Measurements from ENCODE around the gene ETS2.
A peak's percentile ranks its signal among the peaks of the same experiment; 100 is the strongest.

ETS2 gene

GRCh38 chr21:38805328-38806152 lies at the start of gene ETS2:
TSS of gene ETS2 (plus strand) at chr21:38805929. CDS start at chr21:38810035, 4,106 bp downstream.
- peak; percentile 91 to 93 for DNase-seq

GRCh38 chr21:38756746-38757145 lies 49.0 kb upstream of the ETS2 start:
- DNase-seq, result no peak

- DNase-seq, result no peak
These were observed 47.1 kb upstream of the ETS2 start for GRCh38 chr21:38758501-38759214.

GRCh38 chr21:38759413-38759812 lies 46.3 kb upstream of the ETS2 start:
- no peak for DNase-seq

- no peak for DNase-seq
These were observed 45.5 kb upstream of the ETS2 start for GRCh38 chr21:38760017-38760761.

GRCh38 chr21:38760762-38761155 lies 45.0 kb upstream of the ETS2 start:
- no peak for DNase-seq

GRCh38 chr21:38761531-38761930 lies 44.2 kb upstream of the ETS2 start:
- DNase-seq, result no peak

GRCh38 chr21:38765056-38765455 lies 40.7 kb upstream of the ETS2 start:
- DNase-seq, result no peak

- peak; percentile 15 to 50 for DNase-seq
These were observed 38.6 kb upstream of the ETS2 start for GRCh38 chr21:38766987-38767722.

- DNase-seq, result no peak
These were observed 37.2 kb upstream of the ETS2 start for GRCh38 chr21:38768471-38769063.

GRCh38 chr21:38769191-38769780 lies 36.4 kb upstream of the ETS2 start:
- DNase-seq, result no peak

GRCh38 chr21:38770660-38771059 lies 35.1 kb upstream of the ETS2 start:
- DNase-seq, result no peak

GRCh38 chr21:38771536-38771935 lies 34.2 kb upstream of the ETS2 start:
- DNase-seq, result no peak

GRCh38 chr21:38772646-38773045 lies 33.1 kb upstream of the ETS2 start:
- DNase-seq, result no peak

GRCh38 chr21:38773099-38774061 lies 32.3 kb upstream of the ETS2 start:
- DNase-seq, result no peak

GRCh38 chr21:38774152-38774551 lies 31.6 kb upstream of the ETS2 start:
- DNase-seq, result no peak

GRCh38 chr21:38774586-38775285 lies 31.0 kb upstream of the ETS2 start:
- DNase-seq, result no peak

- no peak for DNase-seq
These were observed 30.0 kb upstream of the ETS2 start for GRCh38 chr21:38775733-38776132.

- DNase-seq, result no peak
These were observed 28.7 kb upstream of the ETS2 start for GRCh38 chr21:38777015-38777414.

GRCh38 chr21:38777531-38777930 lies 28.2 kb upstream of the ETS2 start:
- no peak for DNase-seq
